ENCODE data around the gene PDCD11. TPM values are rescaled to one million over a fixed set of nuclear protein-coding genes. Genes with fewer than 3 reads are reported as not detected.

Gene PDCD11
- total and polyA plus RNA-seq, 2 of the 8 experiments (the other 6 are each of a cell fraction or from before 2014, with no cell fraction given), result 18.1 to 79.1 TPM

DNA sequence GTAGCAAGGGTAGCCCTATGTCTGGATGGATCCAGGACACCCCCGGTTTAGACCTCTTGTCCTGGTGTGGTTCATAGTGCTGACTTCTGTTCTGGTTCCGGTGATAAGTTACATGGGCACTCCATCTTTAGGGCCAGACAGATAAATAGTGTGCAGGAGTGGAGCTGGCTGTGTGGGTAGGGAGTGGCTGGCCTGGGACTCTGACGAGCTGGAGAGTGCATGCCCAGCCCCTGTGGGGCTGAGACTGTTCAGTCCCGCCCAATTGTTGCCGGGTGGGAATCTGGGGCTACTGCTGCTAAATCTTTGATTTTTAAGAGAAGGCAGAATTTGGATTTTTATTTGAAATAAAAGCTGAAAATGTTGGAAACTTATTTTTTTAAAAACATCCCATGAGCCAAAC lies 27.3 kb downstream of the PDCD11 start:
- Histone ChIP-seq H3K79me2 (ENCODE audit: control insufficient read depth in 1 of 2, insufficient read depth in 2 of 2, low read length in 2 of 2) (no peaks in the 10 kb centered on the region), H2BK15ac (ENCODE audit: low read length) (no peak overlapping the region), H3K23ac (ENCODE audit: insufficient read length) (no peak overlapping the region), H3K56ac (replicated peaks; ENCODE audit: insufficient read length, low read depth, low read length) (no peak overlapping the region), H4K8ac (ENCODE audit: extremely low read depth, insufficient read depth, low read length) (peak overlapping the region; percentile 14; the same call in 1 of the 2 replicates), H2BK12ac (ENCODE audit: low read depth, low read length) (no peak overlapping the region), H2BK5ac (ENCODE audit: low read depth, low read length) (no peak overlapping the region), H2AFZ (ENCODE audit: low read length) (no peak overlapping the region), H4K20me1 (replicated peaks in 1 of 2; ENCODE audit: control insufficient read depth in 1 of 2, insufficient read depth in 2 of 2, low read length in 2 of 2) (peaks cover 3 to 7% of the 10 kb centered on the region in 2 experiments), H3K36me3 (ENCODE audit: control insufficient read depth in 2 of 4, insufficient read depth in 4 of 4, low read length in 3 of 4) (peaks cover 52 to 94% (median 78%) of the 10 kb centered on the region in 4 experiments), H3K79me1 (ENCODE audit: low read depth, low read length) (no peaks in the 10 kb centered on the region), H3K14ac (ENCODE audit: insufficient read length) (no peak overlapping the region), H3K4me2 (ENCODE audit: insufficient read depth in 1 of 2, low read depth in 2 of 2, low read length in 2 of 2) (no peak overlapping the region), H3K4me1 (replicated peaks in 1 of 4; ENCODE audit: control insufficient read depth in 3 of 4, insufficient read depth in 4 of 4, low read length in 3 of 4) (no peaks in the 10 kb centered on the region), H3K9me3 (ENCODE audit: insufficient read depth in 2 of 2, low read depth in 1 of 2, low read length in 1 of 2) (no peaks in the 10 kb centered on the region), H2BK20ac (ENCODE audit: low read length) (no peak overlapping the region), H3K9ac (replicated peaks in 1 of 4; ENCODE audit: extremely low read depth in 1 of 4, low read depth in 3 of 4, low read length in 3 of 4) (no peak overlapping the region), H3K27me3 (replicated peaks in 1 of 4; ENCODE audit: control insufficient read depth in 3 of 4, extremely low read depth in 1 of 4, insufficient read depth in 3 of 4, low read length in 3 of 4) (no peaks in the 10 kb centered on the region), H2BK120ac (replicated peaks; ENCODE audit: low read depth, low read length) (no peak overlapping the region), H3K4ac (replicated peaks; ENCODE audit: insufficient read length, low read depth, low read length) (no peak overlapping the region), H3K18ac (ENCODE audit: extremely low read depth, low read length) (no peak overlapping the region), H3K27ac (ENCODE audit: low read depth, low read length) (no peak overlapping the region), H3K4me3 (ENCODE audit: extremely low read depth in 1 of 4, insufficient read depth in 2 of 4, low read depth in 3 of 4, low read length in 4 of 4) (no peak overlapping the region), H4K5ac (ENCODE audit: insufficient read length, low read depth, low read length) (no peak overlapping the region), H4K91ac (replicated peaks; ENCODE audit: insufficient read length, low read length) (no peak overlapping the region), H3K23me2 (ENCODE audit: low read depth, low read length) (no peaks in the 10 kb centered on the region), H2AK5ac (ENCODE audit: low read depth, low read length) (no peak overlapping the region)
- WGBS, 2 experiments (ENCODE audit: extremely low coverage in 1 of 2, insufficient coverage in 1 of 2, insufficient read length in 1 of 2, insufficient replicate concordance in 2 of 2, low coverage in 1 of 2, low lambda C conversion rate in 2 of 2, missing lambda C conversion rate in 1 of 2), result 98% methylated on average over 5 of the region's 5 CpGs; no CpG with 5 or more reads in 1 of the 2 experiments
- FAIRE-seq (no peak), DNase-seq (ENCODE audit: low read depth in 1 of 2, low spot score in 2 of 2) (no peak)
- POLR2A ChIA-PET (ENCODE audit: partially characterized antibody), result interaction anchor here (1.3 to 2.0 kb wide), 6 partner anchors 9 to 23 kb away, joined by 3 to 6 read pairs (median 4); no protein-coding TSS in a partner anchor
- CTCF ChIA-PET (ENCODE audit: partially characterized antibody), result interaction anchor here (1.2 to 1.6 kb wide), 3 partner anchors 10 to 50 kb away, joined by 3 read pairs; no protein-coding TSS in a partner anchor
- TF ChIP-seq SUZ12 (IDR thresholded peaks at IDR 0.05; ENCODE audit: low read length), result no peak
